IPS DF 4.7 (cell line): Measurements from ENCODE around the gene CTIF.
"Not testable (repeated sequence)": the region's sequence is repeated elsewhere in the genome, so short reads cannot be mapped to it uniquely, and the experiment has no call there.

Experiments used
- DNase-seq: peaks from one replicate; pipeline ENCODE4 v3.0.0-alpha.2; 2013; ENCODE audit warnings: low spot score; ENCODE audit errors: extremely low read depth

The CTIF gene

GRCh38 chr18:48862678-48863270 lies 323.9 kb downstream of the CTIF start:
- DNase-seq, result no peak

GRCh38 chr18:48863432-48864065 lies 324.7 kb downstream of the CTIF start:
- no peak for DNase-seq

- no peak for DNase-seq
Measured at GRCh38 chr18:48864876-48865275, 326.0 kb downstream of the CTIF start.

GRCh38 chr18:48866028-48866733 lies 327.4 kb downstream of the CTIF start:
- DNase-seq, result no peak

GRCh38 chr18:48866856-48867255 lies 328.0 kb downstream of the CTIF start:
- no peak for DNase-seq

- DNase-seq, result no peak
Measured at GRCh38 chr18:48867978-48868377, 329.1 kb downstream of the CTIF start.

GRCh38 chr18:48868468-48869466 lies 329.9 kb downstream of the CTIF start:
- no peak for DNase-seq

- DNase-seq, result no peak
Measured at GRCh38 chr18:48869591-48869990, 330.8 kb downstream of the CTIF start.

GRCh38 chr18:48870926-48871325 lies 332.1 kb downstream of the CTIF start:
- DNase-seq, result not testable (repeated sequence)

- DNase-seq, result no peak
Measured at GRCh38 chr18:48871391-48872166, 332.7 kb downstream of the CTIF start.

- no peak for DNase-seq
Measured at GRCh38 chr18:48872234-48873145, 333.7 kb downstream of the CTIF start.

GRCh38 chr18:48874233-48874632 lies 335.4 kb downstream of the CTIF start:
- no peak for DNase-seq

- no peak for DNase-seq
Measured at GRCh38 chr18:48874701-48875162, 335.9 kb downstream of the CTIF start.

GRCh38 chr18:48875314-48875941 lies 336.6 kb downstream of the CTIF start:
- no peak for DNase-seq

- DNase-seq, result no peak
Measured at GRCh38 chr18:48875942-48876511, 337.2 kb downstream of the CTIF start.

- DNase-seq, result no peak
Measured at GRCh38 chr18:48876590-48876989, 337.8 kb downstream of the CTIF start.

GRCh38 chr18:48877941-48878340 lies 339.1 kb downstream of the CTIF start:
- DNase-seq, result no peak

- DNase-seq, result no peak
Measured at GRCh38 chr18:48878471-48878870, 339.6 kb downstream of the CTIF start.

- no peak for DNase-seq
Measured at GRCh38 chr18:48879008-48879431, 340.2 kb downstream of the CTIF start.
